ENCODE measurements around the gene PAX5.

DNA sequence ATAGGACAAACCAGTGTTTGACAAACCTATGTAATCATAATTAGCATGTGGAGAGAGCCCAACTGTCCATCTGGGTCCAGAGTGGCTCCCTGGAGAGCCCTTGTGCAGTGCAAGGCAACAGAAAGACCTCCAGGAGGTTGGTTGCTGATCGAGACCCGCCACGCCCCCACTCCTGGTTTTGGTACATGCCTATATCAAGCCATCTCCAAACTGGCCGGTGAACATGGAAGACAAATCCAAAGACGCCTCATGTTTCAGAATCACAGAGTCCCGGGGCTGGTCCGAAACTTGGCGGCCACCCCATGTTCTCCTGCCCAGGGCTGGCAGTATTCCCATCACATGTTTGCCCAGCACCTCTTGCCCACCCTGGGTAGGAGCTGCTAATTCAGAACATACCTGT, 140.2 kb downstream of the PAX5 start:
- TF ChIP-seq YY1 (IDR thresholded peaks at IDR 0.05; ENCODE audit: insufficient read depth, insufficient read length) (no peak), ZNF274 (IDR thresholded peaks at IDR 0.05; ENCODE audit: low read depth, low read length) (no peak), SUZ12 (IDR thresholded peaks at IDR 0.05; ENCODE audit: extremely low read depth, insufficient read depth, insufficient read length) (no peak)

Measured in NT2/D1 (cell line).